GM12878 (cell line): ENCODE data around the gene MYDGF. TPM values are rescaled to one million over a fixed set of nuclear protein-coding genes. Genes with fewer than 3 reads are reported as not detected.

Source experiments
- GABPA ChIP-seq: IDR thresholded peaks from 2 replicates; pipeline ENCODE4 v1.6.1; 2014; ENCODE audit warnings: antibody characterized with exemption, low read depth, mild to moderate bottlenecking, inconsistent platforms
- HDAC2 ChIP-seq: fragments of 200-600 bp; sonication (generic); IDR thresholded peaks from 2 replicates; pipeline ENCODE4 v1.6.1; 2017
- IKZF1 ChIP-seq: fragments of 450-650 bp; conservative IDR thresholded peaks from 2 replicates; pipeline ENCODE4 v1.6.1; 2017; ENCODE audit warnings: antibody characterized with exemption, mild to moderate bottlenecking
- IRF4 ChIP-seq: IDR thresholded peaks from 2 replicates; pipeline ENCODE4 v1.6.1; 2011; ENCODE audit warnings: low read depth, low read length
- KDM1A ChIP-seq: fragments of 200-600 bp; sonication (generic); IDR thresholded peaks from 2 replicates; pipeline ENCODE4 v1.6.1; 2016; ENCODE audit warnings: borderline replicate concordance
- NFYB ChIP-seq: IDR thresholded peaks from 2 replicates; pipeline ENCODE4 v1.6.1; 2011; ENCODE audit warnings: low read depth, mild to moderate bottlenecking, low read length, improper control_type of control experiment, moderate library complexity; ENCODE audit not compliant: insufficient read depth
- NR2C1 ChIP-seq: fragments of 450-650 bp; IDR thresholded peaks from 2 replicates; pipeline ENCODE4 v1.6.1; 2017; ENCODE audit warnings: antibody characterized with exemption, mild to moderate bottlenecking, moderate library complexity
- SIN3A ChIP-seq: IDR thresholded peaks from 2 replicates; pipeline ENCODE4 v1.6.1; 2012; ENCODE audit warnings: low read depth, low read length, improper control_type of control experiment
- SPI1 ChIP-seq: IDR thresholded peaks from 2 replicates; pipeline ENCODE4 v1.6.1; 2011; ENCODE audit warnings: low read depth, mild to moderate bottlenecking, low read length, moderate library complexity, borderline replicate concordance; ENCODE audit not compliant: insufficient read depth
- SRF ChIP-seq, 2 experiments: IDR thresholded peaks; 2 replicates each; pipeline ENCODE4 v1.6.1; 2011; ENCODE audit warnings: low read depth in 2 of 2, low read length in 2 of 2, mild to moderate bottlenecking in 1 of 2, moderate library complexity in 1 of 2
- polyA plus RNA-seq, 11 experiments: library from polyadenylated mRNA; depleted of rRNA in 4 of 11; unstranded in 6 of 11; stranded (reverse) in 5 of 11; fragments of >200 nt; fragmentation: Nextera tagmentation in 4 of 11; fragmentation: Illumina TruSeq in 1 of 11; extraction: Ambion mirVana in 4 of 11; extraction: Trizol in 1 of 11; gene quantifications; 1 replicate in 1 of 11; 2 replicates in 10 of 11; pipeline versions ENCODE4 v1.2.1 to v1.2.3, GENCODE V29; 2011 to 2016; ENCODE audit warnings: inconsistent platforms in 2 of 11, missing spikeins in 2 of 11, low read depth in 1 of 11
- total RNA-seq, 4 experiments: library from RNA; depleted of rRNA in 3 of 4; stranded (reverse); fragments of >200 nt in 3 of 4; fragmentation: Illumina TruSeq in 1 of 4; extraction: Trizol in 1 of 4; gene quantifications; 2 replicates each; pipeline versions ENCODE4 v1.2.1 to v1.2.3, GENCODE V29; 2013 to 2021
- TF ChIP-seq, protein P1 (sequence below): fragments of 450-650 bp; IDR thresholded peaks from 2 replicates; pipeline ENCODE4 v1.6.1; 2017; ENCODE audit warnings: antibody characterized with exemption, mild to moderate bottlenecking, moderate library complexity
- TF ChIP-seq, protein P2 (sequence below): fragments of 450-650 bp; IDR thresholded peaks from 2 replicates; pipeline ENCODE4 v1.6.1; 2017; ENCODE audit warnings: mild to moderate bottlenecking, low read depth, inconsistent platforms; ENCODE audit not compliant: poor library complexity, severe bottlenecking
- TF ChIP-seq, protein P3 (sequence below): IDR thresholded peaks from 2 replicates; pipeline ENCODE4 v1.6.1; 2011; ENCODE audit warnings: borderline replicate concordance, low read depth, mild to moderate bottlenecking, moderate library complexity, mixed read lengths, low read length; ENCODE audit not compliant: insufficient read depth; ENCODE audit errors: extremely low read length
- TF ChIP-seq, protein P4 (sequence below): fragments of 450-650 bp; conservative IDR thresholded peaks from 2 replicates; pipeline ENCODE4 v1.6.1; 2017; ENCODE audit warnings: mild to moderate bottlenecking, moderate library complexity
- TF ChIP-seq, protein P5 (sequence below): IDR thresholded peaks from 2 replicates; pipeline ENCODE4 v1.6.1; 2012; ENCODE audit warnings: low read length, inconsistent platforms
- TF ChIP-seq, protein P6 (sequence below): fragments of 450-650 bp; IDR thresholded peaks from 2 replicates; pipeline ENCODE4 v1.6.1; 2018; ENCODE audit warnings: mild to moderate bottlenecking, low read depth, moderate library complexity; ENCODE audit not compliant: partially characterized antibody

Gene MYDGF
- total and polyA plus RNA-seq, 10 of the 15 experiments (the other 5 are each of a cell fraction or from before 2014, with no cell fraction given) = 2.3 to 196 (median 57.5) TPM

DNA sequence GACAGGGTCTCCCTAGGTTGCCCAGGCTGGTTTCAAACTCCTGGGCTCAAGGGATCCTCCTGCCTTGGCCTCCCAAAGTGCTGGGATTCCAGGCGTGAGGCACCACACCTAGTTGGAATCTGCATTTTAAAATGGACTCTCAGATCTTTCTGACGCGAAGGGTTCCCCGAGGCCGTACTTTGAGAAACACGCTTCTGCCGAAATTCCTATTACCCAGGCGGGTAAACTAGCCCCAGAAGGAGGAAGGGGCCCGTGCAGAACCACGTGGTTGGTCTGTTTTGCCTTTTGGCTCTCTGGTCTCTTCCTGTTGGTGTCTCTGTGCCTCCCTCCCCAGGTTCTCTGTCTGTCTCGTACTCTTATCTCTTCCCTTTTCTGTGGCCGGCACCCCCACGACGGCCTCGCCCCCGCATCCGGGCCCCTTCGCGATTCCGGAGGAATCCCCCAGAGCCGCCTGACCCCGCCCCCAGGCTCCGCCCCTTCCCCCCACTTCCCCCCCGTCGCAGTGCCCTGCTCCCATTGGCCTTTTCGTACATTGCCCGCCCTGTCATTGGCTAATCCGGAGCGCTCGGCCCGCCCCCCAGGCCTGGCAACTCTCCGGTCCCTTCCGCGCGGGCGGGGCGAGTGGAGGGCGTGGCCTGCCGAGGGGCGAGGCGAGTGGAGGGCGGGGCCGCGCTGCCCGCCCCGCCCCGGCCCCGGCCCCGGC lies 31.2 kb downstream of the MYDGF start, which contains the start of gene TNFAIP8L1 (continued):
- TF ChIP-seq NFYB (peak; percentile 68; the same call in 1 of the 2 replicates), SPI1 (peak; percentile 65; the same call in 1 of the 2 replicates), GABPA (no peak; the same call in 1 of the 2 replicates), IRF4 (0 out of 2 replicates have a peak, but pooled peaks have one; percentile 32), NR2C1 (no peak), IKZF1 (peak; percentile 83), HDAC2 (no peak), KDM1A (no peak), SIN3A (no peak), SRF (IDR thresholded peaks at IDR 0.05; ENCODE audit: low read depth in 2 of 2, low read length in 2 of 2) (0 out of 4 replicates have a peak, but pooled peaks of 1 of the 2 experiments have one; percentile 5)
- TF ChIP-seq, protein P1, sequence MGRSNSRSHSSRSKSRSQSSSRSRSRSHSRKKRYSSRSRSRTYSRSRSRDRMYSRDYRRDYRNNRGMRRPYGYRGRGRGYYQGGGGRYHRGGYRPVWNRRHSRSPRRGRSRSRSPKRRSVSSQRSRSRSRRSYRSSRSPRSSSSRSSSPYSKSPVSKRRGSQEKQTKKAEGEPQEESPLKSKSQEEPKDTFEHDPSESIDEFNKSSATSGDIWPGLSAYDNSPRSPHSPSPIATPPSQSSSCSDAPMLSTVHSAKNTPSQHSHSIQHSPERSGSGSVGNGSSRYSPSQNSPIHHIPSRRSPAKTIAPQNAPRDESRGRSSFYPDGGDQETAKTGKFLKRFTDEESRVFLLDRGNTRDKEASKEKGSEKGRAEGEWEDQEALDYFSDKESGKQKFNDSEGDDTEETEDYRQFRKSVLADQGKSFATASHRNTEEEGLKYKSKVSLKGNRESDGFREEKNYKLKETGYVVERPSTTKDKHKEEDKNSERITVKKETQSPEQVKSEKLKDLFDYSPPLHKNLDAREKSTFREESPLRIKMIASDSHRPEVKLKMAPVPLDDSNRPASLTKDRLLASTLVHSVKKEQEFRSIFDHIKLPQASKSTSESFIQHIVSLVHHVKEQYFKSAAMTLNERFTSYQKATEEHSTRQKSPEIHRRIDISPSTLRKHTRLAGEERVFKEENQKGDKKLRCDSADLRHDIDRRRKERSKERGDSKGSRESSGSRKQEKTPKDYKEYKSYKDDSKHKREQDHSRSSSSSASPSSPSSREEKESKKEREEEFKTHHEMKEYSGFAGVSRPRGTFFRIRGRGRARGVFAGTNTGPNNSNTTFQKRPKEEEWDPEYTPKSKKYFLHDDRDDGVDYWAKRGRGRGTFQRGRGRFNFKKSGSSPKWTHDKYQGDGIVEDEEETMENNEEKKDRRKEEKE = no peak
- TF ChIP-seq, protein P2, sequence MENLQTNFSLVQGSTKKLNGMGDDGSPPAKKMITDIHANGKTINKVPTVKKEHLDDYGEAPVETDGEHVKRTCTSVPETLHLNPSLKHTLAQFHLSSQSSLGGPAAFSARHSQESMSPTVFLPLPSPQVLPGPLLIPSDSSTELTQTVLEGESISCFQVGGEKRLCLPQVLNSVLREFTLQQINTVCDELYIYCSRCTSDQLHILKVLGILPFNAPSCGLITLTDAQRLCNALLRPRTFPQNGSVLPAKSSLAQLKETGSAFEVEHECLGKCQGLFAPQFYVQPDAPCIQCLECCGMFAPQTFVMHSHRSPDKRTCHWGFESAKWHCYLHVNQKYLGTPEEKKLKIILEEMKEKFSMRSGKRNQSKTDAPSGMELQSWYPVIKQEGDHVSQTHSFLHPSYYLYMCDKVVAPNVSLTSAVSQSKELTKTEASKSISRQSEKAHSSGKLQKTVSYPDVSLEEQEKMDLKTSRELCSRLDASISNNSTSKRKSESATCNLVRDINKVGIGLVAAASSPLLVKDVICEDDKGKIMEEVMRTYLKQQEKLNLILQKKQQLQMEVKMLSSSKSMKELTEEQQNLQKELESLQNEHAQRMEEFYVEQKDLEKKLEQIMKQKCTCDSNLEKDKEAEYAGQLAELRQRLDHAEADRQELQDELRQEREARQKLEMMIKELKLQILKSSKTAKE = peak; percentile 57
- TF ChIP-seq, protein P3, sequence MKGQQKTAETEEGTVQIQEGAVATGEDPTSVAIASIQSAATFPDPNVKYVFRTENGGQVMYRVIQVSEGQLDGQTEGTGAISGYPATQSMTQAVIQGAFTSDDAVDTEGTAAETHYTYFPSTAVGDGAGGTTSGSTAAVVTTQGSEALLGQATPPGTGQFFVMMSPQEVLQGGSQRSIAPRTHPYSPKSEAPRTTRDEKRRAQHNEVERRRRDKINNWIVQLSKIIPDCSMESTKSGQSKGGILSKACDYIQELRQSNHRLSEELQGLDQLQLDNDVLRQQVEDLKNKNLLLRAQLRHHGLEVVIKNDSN = peak; percentile 72
- TF ChIP-seq, protein P4, sequence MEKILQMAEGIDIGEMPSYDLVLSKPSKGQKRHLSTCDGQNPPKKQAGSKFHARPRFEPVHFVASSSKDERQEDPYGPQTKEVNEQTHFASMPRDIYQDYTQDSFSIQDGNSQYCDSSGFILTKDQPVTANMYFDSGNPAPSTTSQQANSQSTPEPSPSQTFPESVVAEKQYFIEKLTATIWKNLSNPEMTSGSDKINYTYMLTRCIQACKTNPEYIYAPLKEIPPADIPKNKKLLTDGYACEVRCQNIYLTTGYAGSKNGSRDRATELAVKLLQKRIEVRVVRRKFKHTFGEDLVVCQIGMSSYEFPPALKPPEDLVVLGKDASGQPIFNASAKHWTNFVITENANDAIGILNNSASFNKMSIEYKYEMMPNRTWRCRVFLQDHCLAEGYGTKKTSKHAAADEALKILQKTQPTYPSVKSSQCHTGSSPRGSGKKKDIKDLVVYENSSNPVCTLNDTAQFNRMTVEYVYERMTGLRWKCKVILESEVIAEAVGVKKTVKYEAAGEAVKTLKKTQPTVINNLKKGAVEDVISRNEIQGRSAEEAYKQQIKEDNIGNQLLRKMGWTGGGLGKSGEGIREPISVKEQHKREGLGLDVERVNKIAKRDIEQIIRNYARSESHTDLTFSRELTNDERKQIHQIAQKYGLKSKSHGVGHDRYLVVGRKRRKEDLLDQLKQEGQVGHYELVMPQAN = peak; percentile 76
- TF ChIP-seq, protein P5, sequence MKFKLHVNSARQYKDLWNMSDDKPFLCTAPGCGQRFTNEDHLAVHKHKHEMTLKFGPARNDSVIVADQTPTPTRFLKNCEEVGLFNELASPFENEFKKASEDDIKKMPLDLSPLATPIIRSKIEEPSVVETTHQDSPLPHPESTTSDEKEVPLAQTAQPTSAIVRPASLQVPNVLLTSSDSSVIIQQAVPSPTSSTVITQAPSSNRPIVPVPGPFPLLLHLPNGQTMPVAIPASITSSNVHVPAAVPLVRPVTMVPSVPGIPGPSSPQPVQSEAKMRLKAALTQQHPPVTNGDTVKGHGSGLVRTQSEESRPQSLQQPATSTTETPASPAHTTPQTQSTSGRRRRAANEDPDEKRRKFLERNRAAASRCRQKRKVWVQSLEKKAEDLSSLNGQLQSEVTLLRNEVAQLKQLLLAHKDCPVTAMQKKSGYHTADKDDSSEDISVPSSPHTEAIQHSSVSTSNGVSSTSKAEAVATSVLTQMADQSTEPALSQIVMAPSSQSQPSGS = no peak
- TF ChIP-seq, protein P6, sequence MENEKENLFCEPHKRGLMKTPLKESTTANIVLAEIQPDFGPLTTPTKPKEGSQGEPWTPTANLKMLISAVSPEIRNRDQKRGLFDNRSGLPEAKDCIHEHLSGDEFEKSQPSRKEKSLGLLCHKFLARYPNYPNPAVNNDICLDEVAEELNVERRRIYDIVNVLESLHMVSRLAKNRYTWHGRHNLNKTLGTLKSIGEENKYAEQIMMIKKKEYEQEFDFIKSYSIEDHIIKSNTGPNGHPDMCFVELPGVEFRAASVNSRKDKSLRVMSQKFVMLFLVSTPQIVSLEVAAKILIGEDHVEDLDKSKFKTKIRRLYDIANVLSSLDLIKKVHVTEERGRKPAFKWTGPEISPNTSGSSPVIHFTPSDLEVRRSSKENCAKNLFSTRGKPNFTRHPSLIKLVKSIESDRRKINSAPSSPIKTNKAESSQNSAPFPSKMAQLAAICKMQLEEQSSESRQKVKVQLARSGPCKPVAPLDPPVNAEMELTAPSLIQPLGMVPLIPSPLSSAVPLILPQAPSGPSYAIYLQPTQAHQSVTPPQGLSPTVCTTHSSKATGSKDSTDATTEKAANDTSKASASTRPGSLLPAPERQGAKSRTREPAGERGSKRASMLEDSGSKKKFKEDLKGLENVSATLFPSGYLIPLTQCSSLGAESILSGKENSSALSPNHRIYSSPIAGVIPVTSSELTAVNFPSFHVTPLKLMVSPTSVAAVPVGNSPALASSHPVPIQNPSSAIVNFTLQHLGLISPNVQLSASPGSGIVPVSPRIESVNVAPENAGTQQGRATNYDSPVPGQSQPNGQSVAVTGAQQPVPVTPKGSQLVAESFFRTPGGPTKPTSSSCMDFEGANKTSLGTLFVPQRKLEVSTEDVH = no peak
